ENCODE measurements around the gene FYB2.

DNA sequence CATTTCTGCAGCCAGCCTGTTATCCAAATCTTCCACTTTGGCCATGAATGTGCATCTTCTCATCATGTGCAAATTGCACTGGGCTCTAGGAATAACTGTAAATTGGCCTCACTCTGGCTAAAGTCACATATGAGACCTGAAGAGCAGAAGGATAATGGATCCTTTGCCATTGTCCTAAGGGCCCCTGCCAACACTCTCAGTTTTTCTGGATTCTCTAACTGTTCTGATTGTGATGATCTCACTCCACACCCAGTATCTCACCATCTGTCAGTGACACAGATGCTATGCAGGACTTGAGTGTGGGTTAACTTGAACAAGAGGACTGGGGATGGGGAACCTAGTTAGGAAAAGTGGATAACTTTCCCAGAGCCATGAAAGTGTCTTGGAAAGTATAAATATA lies 8.5 kb upstream of the FYB2 start:
- no peak for TF ChIP-seq CTCF (IDR thresholded peaks at IDR 0.05; ENCODE audit: insufficient read depth, low read depth, low read length)
- TF ChIP-seq EZH2 (IDR thresholded peaks at IDR 0.05; ENCODE audit: insufficient read depth, low read length): no peak
